Stomach (tissue), 9 donors: Measurements from ENCODE around the gene TMC4. TPM values are rescaled to one million over a fixed set of nuclear protein-coding genes. Genes with fewer than 3 reads are reported as not detected.
"Not testable (repeated sequence)": the region's sequence is repeated elsewhere in the genome, so short reads cannot be mapped to it uniquely, and the experiment has no call there.

Experiments
- DNase-seq, 2 donors: peaks; one replicate each; pipeline versions ENCODE4 v3.0.0 to v3.0.0-alpha.2; 2013 to 2019
- H3K27ac ChIP-seq, 5 donors: fragments of 200-600 bp in 4 of 5; sonication (generic) in 4 of 5; one replicate each; pipeline ENCODE4 v1.5.1; 2013 to 2019; ENCODE audit warnings: mild to moderate bottlenecking in 1 of 5, moderate library complexity in 1 of 5
- H3K27me3 ChIP-seq, 3 donors: fragments of 200-600 bp; sonication (generic); one replicate each; pipeline ENCODE4 v1.5.1; 2017 to 2019; ENCODE audit warnings: mixed run types in 1 of 3
- H3K36me3 ChIP-seq, 4 donors: fragments of 200-600 bp; sonication (generic); 1 replicate in 3 of 4; 2 replicates in 1 of 4; pipeline ENCODE4 v1.5.1; 2016 to 2019
- H3K4me1 ChIP-seq, 4 donors: fragments of 200-600 bp; sonication (generic); one replicate each; pipeline ENCODE4 v1.5.1; 2016 to 2019
- H3K4me3 ChIP-seq, 4 donors: fragments of 200-600 bp; sonication (generic) in 3 of 4; one replicate each; pipeline ENCODE4 v1.5.1; 2016 to 2019; ENCODE audit warnings: mild to moderate bottlenecking in 1 of 4
- H3K9me3 ChIP-seq, 4 donors: fragments of 200-600 bp; sonication (generic); one replicate each; pipeline ENCODE4 v1.5.1; 2016 to 2019
- EP300 ChIP-seq: sonication (generic); formaldehyde crosslinking; IDR thresholded peaks from one replicate; pipeline ENCODE4 v1.6.1; 2017; ENCODE audit warnings: antibody characterized with exemption
- POLR2A ChIP-seq, 4 donors: fragments of 450-650 bp; IDR thresholded peaks; one replicate each; pipeline ENCODE4 v1.6.1; 2016; ENCODE audit warnings: antibody characterized with exemption in 4 of 4, control low read depth in 2 of 4, mild to moderate bottlenecking in 1 of 4, moderate library complexity in 1 of 4
- POLR2AphosphoS5 ChIP-seq, 3 donors: sonication (generic); formaldehyde crosslinking; IDR thresholded peaks; one replicate each; pipeline ENCODE4 v1.6.1; 2016; ENCODE audit warnings: antibody characterized with exemption in 3 of 3
- WGBS, 5 donors: extraction: QIAGEN DNeasy Blood & Tissue Kit in 3 of 5; methylation state at CpG; one replicate each; pipeline versions ENCODE4 v1.1.5 to v1.1.7; 2013 to 2018; 5-methylcytosine and 5-hydroxymethylcytosine counted together
- intact Hi-C: fragments of 100-400 bp; cut with DNase I; formaldehyde crosslinking; loops from one replicate; pipeline ENCODE4 v1.15.1; 2023; ENCODE audit warnings: low total_unique reads
- polyA plus RNA-seq, 3 donors: library from polyadenylated mRNA; stranded (reverse); fragments of 200-250 nt; gene quantifications; one replicate each; pipeline ENCODE4 v1.2.3, GENCODE V29; 2013
- total RNA-seq, 5 donors: library from RNA; depleted of rRNA; stranded (reverse); fragments of >200 nt; gene quantifications; one replicate each; pipeline versions ENCODE4 v1.1.0 to v1.2.3, GENCODE V29; 2014 to 2016
- TF ChIP-seq, protein P1 (sequence below), 7 experiments: fragments of 450-650 bp in 4 of 7; fragments of 200-600 bp in 3 of 7; sonication (generic) in 3 of 7; IDR thresholded peaks; one replicate each; pipeline ENCODE4 v1.5.1; 2016 to 2019; ENCODE audit warnings: antibody characterized with exemption in 7 of 7, control low read depth in 2 of 7, mild to moderate bottlenecking in 1 of 7
- donor health status: healthy with polysubstance abuse.
- donor health status: Bipolar disorder and iron deficiency.
- donor health status: healthy.

TMC4 gene
- total and polyA plus RNA-seq, 8 donors = 28.0 to 99.5 (median 43.2) TPM

DNA sequence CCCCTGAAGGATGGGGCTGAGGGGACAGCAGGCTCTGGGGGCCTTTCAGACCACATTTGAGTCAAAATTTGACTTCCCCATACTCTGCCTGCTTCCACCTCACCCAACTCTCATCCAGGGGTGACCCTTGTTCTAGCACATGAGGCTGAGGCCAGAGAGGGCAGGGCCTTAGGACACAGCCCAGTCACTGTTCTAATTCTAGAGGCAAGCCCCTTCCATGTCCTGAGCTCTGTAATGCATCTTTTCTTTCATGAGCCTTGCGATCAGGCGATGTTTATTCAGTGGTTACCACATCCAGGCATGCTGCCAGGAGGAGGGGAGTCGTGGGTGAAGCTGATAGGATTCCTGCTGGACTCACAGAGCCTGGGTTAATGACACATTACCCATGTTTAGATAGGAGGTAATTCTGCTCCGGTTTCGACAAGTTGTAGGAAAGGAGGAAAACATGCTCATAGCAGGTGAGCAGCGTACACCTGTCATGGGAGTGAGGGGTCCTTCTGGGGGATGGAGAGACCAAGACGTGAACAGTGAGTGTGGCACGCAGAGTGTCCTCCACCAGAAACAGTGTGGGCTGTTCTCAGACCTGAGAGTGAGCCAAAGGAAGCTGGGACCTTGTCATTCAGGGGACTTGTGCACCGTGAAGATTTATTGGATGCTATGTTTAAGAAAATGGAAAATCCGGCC is 37.0 kb upstream of the TMC4 start:
- H3K9me3 ChIP-seq = no peaks in the 10 kb centered on the region
- peak overlapping the region in 1 of 4 donors; percentile 15 for H3K4me3 ChIP-seq
- H3K4me1 ChIP-seq = peaks cover 52 to 65% (median 64%) of the 10 kb centered on the region in 4 donors
- no peaks in the 10 kb centered on the region for H3K27me3 ChIP-seq
- intact Hi-C loops = no loop called here
- peak; percentile 97 for DNase-seq
- H3K27ac ChIP-seq = peak overlapping the region; percentile 81 to 94 (median 89)
- TF ChIP-seq EP300 (no peak), POLR2AphosphoS5 (IDR thresholded peaks at IDR 0.05) (peak; percentile 74 to 98 (median 83))
- whole genome bisulfite sequencing, 5 donors = 7 to 23% (median 17%) methylated on average over 10 of the region's 10 CpGs
- H3K36me3 ChIP-seq = peaks cover 31 to 40% (median 37%) of the 10 kb centered on the region in 4 donors

DNA sequence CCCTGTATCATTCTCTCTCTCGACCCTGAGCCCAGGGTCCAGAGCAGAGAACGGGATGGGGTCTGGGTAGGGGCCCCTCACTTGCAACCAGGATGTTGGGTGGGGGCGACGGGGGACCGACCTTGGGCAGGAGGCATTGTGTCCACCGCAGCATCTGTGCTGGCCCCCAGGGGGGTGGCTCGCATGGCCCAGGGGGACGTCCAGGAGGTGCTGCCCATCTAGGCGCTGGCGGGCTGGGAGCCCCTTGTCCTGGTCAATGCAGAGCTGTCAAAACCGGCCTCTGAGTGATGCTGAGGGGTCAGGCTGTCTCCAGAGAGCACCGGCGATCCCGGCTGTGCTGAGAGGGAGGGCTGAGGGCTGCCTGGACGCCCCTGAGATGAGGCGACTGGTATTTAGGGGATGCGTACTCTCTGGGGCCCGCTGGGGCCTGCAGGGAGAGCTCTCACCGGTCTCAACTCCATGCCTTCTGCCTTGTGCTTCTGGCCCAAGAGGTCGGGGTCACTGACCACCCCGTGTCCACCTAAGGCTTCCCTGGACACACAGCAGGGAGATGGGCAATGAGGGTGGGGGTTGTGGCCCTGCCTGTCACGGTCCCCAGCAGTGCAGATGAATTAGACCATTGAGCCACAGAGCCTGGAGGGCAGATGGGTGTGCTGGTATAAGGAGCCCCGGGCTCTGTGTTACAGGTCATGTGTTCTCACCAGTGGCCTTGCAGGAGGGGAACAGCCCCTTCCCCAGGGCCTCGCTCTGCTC is 36.3 kb upstream of the TMC4 start:
- intact Hi-C loops = no loop called here
- H3K4me3 ChIP-seq = peak overlapping the region in 1 of 4 donors; percentile 15

DNA sequence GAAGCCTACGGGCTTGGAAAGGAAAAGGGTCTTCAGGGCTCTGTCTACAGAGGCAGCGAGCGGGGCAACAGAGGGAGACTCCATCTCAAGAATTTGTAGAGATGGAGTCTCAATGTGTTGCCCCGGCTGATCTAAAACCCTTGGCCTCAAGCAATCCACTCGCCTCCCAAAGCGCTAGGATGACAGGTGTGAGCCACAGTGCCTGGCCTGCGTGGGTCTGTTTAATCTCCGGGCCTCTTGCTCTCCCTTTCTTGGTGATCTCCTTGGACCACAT is 35.8 kb upstream of the TMC4 start:
- DNase-seq = peak in 1 of 2 donors; percentile 24
- intact Hi-C loops = no loop called here
- WGBS, 5 donors = 62 to 77% (median 65%) methylated on average over 7 to 8 of the region's 8 CpGs
- Histone ChIP-seq H3K27ac (peak overlapping the region; percentile 81 to 94 (median 89)), H3K36me3 (peaks cover 39 to 52% (median 49%) of the 10 kb centered on the region in 4 donors), H3K4me1 (peaks cover 63 to 77% (median 76%) of the 10 kb centered on the region in 4 donors), H3K27me3 (no peaks in the 10 kb centered on the region), H3K9me3 (no peaks in the 10 kb centered on the region), H3K4me3 (peak overlapping the region in 1 of 4 donors; percentile 19)
- TF ChIP-seq, protein P1, sequence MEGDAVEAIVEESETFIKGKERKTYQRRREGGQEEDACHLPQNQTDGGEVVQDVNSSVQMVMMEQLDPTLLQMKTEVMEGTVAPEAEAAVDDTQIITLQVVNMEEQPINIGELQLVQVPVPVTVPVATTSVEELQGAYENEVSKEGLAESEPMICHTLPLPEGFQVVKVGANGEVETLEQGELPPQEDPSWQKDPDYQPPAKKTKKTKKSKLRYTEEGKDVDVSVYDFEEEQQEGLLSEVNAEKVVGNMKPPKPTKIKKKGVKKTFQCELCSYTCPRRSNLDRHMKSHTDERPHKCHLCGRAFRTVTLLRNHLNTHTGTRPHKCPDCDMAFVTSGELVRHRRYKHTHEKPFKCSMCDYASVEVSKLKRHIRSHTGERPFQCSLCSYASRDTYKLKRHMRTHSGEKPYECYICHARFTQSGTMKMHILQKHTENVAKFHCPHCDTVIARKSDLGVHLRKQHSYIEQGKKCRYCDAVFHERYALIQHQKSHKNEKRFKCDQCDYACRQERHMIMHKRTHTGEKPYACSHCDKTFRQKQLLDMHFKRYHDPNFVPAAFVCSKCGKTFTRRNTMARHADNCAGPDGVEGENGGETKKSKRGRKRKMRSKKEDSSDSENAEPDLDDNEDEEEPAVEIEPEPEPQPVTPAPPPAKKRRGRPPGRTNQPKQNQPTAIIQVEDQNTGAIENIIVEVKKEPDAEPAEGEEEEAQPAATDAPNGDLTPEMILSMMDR (IDR thresholded peaks at IDR 0.05) = no peak
- TF ChIP-seq EP300 (no peak), POLR2AphosphoS5 (IDR thresholded peaks at IDR 0.05) (no peak), POLR2A (IDR thresholded peaks at IDR 0.05) (no peak)

More for the DNA sequence above, 36.3 kb upstream of the TMC4 start:
- DNase-seq = no peak
- TF ChIP-seq, protein P1 (IDR thresholded peaks at IDR 0.05) = no peak
- TF ChIP-seq POLR2A (IDR thresholded peaks at IDR 0.05) = no peak
- TF ChIP-seq EP300 = no peak
- TF ChIP-seq POLR2AphosphoS5 (IDR thresholded peaks at IDR 0.05) = no peak
- peaks cover 35 to 47% (median 44%) of the 10 kb centered on the region in 4 donors for H3K36me3 ChIP-seq
- H3K9me3 ChIP-seq = no peaks in the 10 kb centered on the region
- WGBS, 5 donors = 34 to 56% (median 50%) methylated on average over 5 to 24 of the region's 24 CpGs
- H3K4me1 ChIP-seq = peaks cover 58 to 72% (median 71%) of the 10 kb centered on the region in 4 donors
- peak overlapping the region; percentile 81 to 94 (median 89) for H3K27ac ChIP-seq
- no peaks in the 10 kb centered on the region for H3K27me3 ChIP-seq

DNA sequence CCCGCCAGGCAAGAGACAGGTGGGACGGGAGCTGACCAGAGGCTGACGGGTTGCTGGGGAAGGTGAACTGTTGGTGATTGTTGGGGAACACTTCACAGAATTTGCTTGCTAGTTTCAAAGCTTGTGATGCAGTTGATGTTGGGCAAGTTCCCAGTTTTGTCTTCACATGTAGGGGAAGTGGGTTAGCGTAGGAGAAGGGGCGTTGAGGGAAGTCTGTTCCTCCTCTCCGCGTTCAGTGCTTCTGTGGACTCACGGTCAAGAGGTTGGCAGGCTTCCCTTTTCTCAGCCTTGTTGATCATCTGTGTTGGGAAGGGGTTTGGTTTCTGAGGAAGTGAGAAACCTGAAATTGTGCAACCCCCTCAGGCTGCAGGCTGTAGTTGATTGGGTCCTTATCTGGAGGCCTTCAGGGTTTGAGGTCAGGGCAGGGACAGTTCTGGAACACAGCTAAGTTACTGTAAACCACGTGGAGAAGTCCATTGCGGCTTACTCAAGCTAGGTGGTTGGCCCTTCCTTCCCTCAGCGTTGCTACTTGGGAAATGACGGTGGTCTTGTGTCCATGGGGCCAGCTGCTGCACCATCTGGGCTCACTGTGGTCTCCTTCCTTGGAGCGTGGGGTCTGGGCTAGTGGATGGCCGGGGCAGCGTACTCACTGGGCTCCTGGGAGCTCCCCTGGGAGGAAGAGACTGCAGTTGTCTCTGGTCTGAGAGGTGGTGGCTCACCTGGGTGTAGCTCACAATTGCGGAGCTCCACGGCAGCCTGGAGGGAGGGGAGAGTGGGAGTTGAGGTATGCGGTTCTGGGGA is 35.2 kb upstream of the TMC4 start:
- peaks cover 44 to 58% (median 54%) of the 10 kb centered on the region in 4 donors for H3K36me3 ChIP-seq
- WGBS, 5 donors = 49 to 62% (median 60%) methylated on average over 14 to 18 of the region's 18 CpGs
- DNase-seq = peak; percentile 71 to 82
- no peaks in the 10 kb centered on the region for H3K27me3 ChIP-seq
- peak overlapping the region in 1 of 4 donors; percentile 89 for H3K4me3 ChIP-seq
- no peaks in the 10 kb centered on the region for H3K9me3 ChIP-seq
- TF ChIP-seq POLR2AphosphoS5 (IDR thresholded peaks at IDR 0.05) (peak in 2 of 3 donors; percentile 61 to 76), EP300 (no peak)
- intact Hi-C loops = no loop called here
- H3K27ac ChIP-seq = peak overlapping the region; percentile 81 to 94 (median 89)
- peaks cover 69 to 83% (median 82%) of the 10 kb centered on the region in 4 donors for H3K4me1 ChIP-seq

DNA sequence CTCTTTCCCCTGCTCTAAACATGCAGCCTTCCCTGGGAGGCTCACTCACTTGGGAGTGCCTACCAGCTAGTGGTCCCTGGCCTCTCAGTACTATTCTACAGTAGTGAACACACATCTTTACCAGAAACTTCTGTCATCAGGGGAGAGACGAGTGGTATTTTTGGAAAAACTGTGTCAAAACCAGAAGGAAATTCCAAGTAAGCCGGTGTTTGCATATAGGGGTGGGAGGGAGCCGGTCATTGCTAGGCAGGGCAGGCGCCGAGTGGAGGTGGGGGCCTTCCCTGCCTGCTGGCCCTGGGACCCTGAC is 34.7 kb upstream of the TMC4 start:
- H3K4me1 ChIP-seq = peaks cover 74 to 88% (median 87%) of the 10 kb centered on the region in 4 donors
- TF ChIP-seq, protein P1 (IDR thresholded peaks at IDR 0.05) = no peak
- TF ChIP-seq POLR2AphosphoS5 (IDR thresholded peaks at IDR 0.05) = no peak
- no peak for TF ChIP-seq EP300
- TF ChIP-seq POLR2A (IDR thresholded peaks at IDR 0.05) = no peak
- H3K4me3 ChIP-seq = peak overlapping the region in 2 of 4 donors; percentile 81 to 89
- no peaks in the 10 kb centered on the region for H3K27me3 ChIP-seq
- peaks cover 50 to 63% (median 60%) of the 10 kb centered on the region in 4 donors for H3K36me3 ChIP-seq
- WGBS, 5 donors = 52 to 64% (median 61%) methylated on average over 5 of the region's 5 CpGs
- H3K9me3 ChIP-seq = no peaks in the 10 kb centered on the region
- intact Hi-C loops = no loop called here
- DNase-seq = no peak
- peak overlapping the region; percentile 52 to 94 (median 89) for H3K27ac ChIP-seq

DNA sequence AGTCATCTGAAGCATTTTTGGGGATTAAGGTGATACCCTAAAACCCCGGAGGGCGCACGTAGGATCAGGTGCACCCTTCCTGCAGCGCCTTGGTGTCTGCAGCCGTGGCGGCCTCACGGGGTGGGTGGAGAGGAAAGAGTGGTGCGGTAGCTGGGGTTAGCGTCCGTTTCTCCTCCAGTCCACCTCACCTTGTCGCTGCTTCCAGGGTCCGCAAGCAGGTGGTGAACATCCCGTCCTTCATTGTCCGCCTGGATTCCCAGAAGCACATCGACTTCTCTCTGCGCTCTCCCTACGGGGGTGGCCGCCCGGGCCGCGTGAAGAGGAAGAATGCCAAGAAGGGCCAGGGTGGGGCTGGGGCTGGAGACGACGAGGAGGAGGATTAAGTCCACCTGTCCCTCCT is 34.2 kb upstream of the TMC4 start:
- H3K4me1 ChIP-seq = peaks cover 79 to 93% (median 92%) of the 10 kb centered on the region in 4 donors
- H3K27me3 ChIP-seq, H3K9me3 ChIP-seq, intact Hi-C loops, DNase-seq: not testable (repeated sequence)
- H3K4me3 ChIP-seq = peak overlapping the region in 2 of 4 donors; percentile 81 to 89
- 66 to 75% (median 67%) methylated on average over 20 to 23 of the region's 23 CpGs for WGBS, 5 donors
- H3K27ac ChIP-seq = peak overlapping the region; percentile 6 to 94 (median 81)
- H3K36me3 ChIP-seq = peaks cover 54 to 67% (median 64%) of the 10 kb centered on the region in 4 donors
